Caco-2 (cell line): ENCODE data around the gene DCTN4. TPM values are rescaled to one million over a fixed set of nuclear protein-coding genes. Genes with fewer than 3 reads are reported as not detected.

Experiments
- BruUV-seq: library from RNA; stranded (reverse); fragments of 400-500 nt; replicated peaks from 2 replicates; lab custom pipeline; 2021; lab: Mats Ljungman, UMichigan
- CTCF ChIA-PET: fragments of 300-600 bp; sonication (Branson Sonifier 250); formaldehyde crosslinking; loops from one replicate; lab custom pipeline; 2022; ENCODE audit warnings: antibody characterized with exemption; lab: Charles Lee
- POLR2A ChIA-PET: fragments of 300-600 bp; sonication (Branson Sonifier 250); formaldehyde crosslinking; loops from one replicate; lab custom pipeline; 2022; ENCODE audit warnings: antibody characterized with exemption; lab: Charles Lee
- DNase-seq, 2 experiments: peaks; one replicate each; pipeline versions ENCODE4 v3.0.0 to v3.0.0-alpha.2; 2020 to 2022
- H3K27me3 ChIP-seq: replicated peaks from 2 replicates; pipeline ENCODE4 v1.6.0; 2011; ENCODE audit warnings: low read length; ENCODE audit not compliant: control insufficient read depth, insufficient read depth
- H3K36me3 ChIP-seq: 2 replicates; pipeline ENCODE4 v1.5.1; 2011; ENCODE audit warnings: low read length; ENCODE audit not compliant: control insufficient read depth, insufficient read depth
- H3K4me1 ChIP-seq: fragments of 250-450 bp; sonication (Bioruptor Pico); 2 replicates; pipeline ENCODE4 v1.5.1; 2020; ENCODE audit warnings: mild to moderate bottlenecking
- H3K4me3 ChIP-seq: 2 replicates; pipeline ENCODE4 v1.5.1; 2011; ENCODE audit warnings: low read depth, mild to moderate bottlenecking, control low read depth, low read length
- H3K9me3 ChIP-seq: fragments of 250-450 bp; sonication (Bioruptor Pico); 2 replicates; pipeline ENCODE4 v1.5.1; 2020; ENCODE audit warnings: mild to moderate bottlenecking, moderate library complexity
- H3K27ac Mint-ChIP-seq: one replicate; pipeline ENCODE4 v1.8.0; 2022; ENCODE audit warnings: mixed read lengths; ENCODE audit not compliant: unreplicated experiment
- H3K27me3 Mint-ChIP-seq: one replicate; pipeline ENCODE4 v1.8.0; 2022; ENCODE audit warnings: mixed read lengths; ENCODE audit not compliant: insufficient read depth, unreplicated experiment
- H3K36me3 Mint-ChIP-seq: one replicate; pipeline ENCODE4 v1.8.0; 2022; ENCODE audit warnings: mild to moderate bottlenecking, mixed read lengths; ENCODE audit not compliant: insufficient read depth, unreplicated experiment
- H3K4me1 Mint-ChIP-seq: one replicate; pipeline ENCODE4 v1.8.0; 2022; ENCODE audit warnings: low read depth, mixed read lengths; ENCODE audit not compliant: unreplicated experiment
- H3K4me3 Mint-ChIP-seq: one replicate; pipeline ENCODE4 v1.8.0; 2022; ENCODE audit warnings: mild to moderate bottlenecking, moderate library complexity, mixed read lengths; ENCODE audit not compliant: unreplicated experiment
- H3K9me3 Mint-ChIP-seq: one replicate; pipeline ENCODE4 v1.8.0; 2022; ENCODE audit warnings: mixed read lengths; ENCODE audit not compliant: unreplicated experiment
- intact Hi-C: fragments of 100-400 bp; cut with micrococcal nuclease; formaldehyde crosslinking; loops from one replicate; pipeline ENCODE4 v1.10.0; 2022; ENCODE audit not compliant: unreplicated experiment
- total RNA-seq: library from RNA; stranded (reverse); gene quantifications from 2 replicates; pipeline ENCODE4 v1.2.3, GENCODE V29; 2022
- TF ChIP-seq, protein P1 (sequence below), 2 experiments: fragments of 200-600 bp in 1 of 2; IDR thresholded peaks; 1 replicate in 1 of 2; 2 replicates in 1 of 2; pipeline versions ENCODE4 v1.5.1 to v1.8.0; 2011 to 2022; ENCODE audit warnings: antibody characterized with exemption in 1 of 2, control low read depth in 1 of 2, inconsistent platforms in 1 of 2, low read depth in 1 of 2, low read length in 1 of 2, mild to moderate bottlenecking in 1 of 2, moderate library complexity in 1 of 2; ENCODE audit not compliant: insufficient read depth in 1 of 2, severe bottlenecking in 1 of 2, unreplicated experiment in 1 of 2

DCTN4 gene
- total RNA-seq, 1 experiment from 2014 or later, result 62.2 TPM

DNA sequence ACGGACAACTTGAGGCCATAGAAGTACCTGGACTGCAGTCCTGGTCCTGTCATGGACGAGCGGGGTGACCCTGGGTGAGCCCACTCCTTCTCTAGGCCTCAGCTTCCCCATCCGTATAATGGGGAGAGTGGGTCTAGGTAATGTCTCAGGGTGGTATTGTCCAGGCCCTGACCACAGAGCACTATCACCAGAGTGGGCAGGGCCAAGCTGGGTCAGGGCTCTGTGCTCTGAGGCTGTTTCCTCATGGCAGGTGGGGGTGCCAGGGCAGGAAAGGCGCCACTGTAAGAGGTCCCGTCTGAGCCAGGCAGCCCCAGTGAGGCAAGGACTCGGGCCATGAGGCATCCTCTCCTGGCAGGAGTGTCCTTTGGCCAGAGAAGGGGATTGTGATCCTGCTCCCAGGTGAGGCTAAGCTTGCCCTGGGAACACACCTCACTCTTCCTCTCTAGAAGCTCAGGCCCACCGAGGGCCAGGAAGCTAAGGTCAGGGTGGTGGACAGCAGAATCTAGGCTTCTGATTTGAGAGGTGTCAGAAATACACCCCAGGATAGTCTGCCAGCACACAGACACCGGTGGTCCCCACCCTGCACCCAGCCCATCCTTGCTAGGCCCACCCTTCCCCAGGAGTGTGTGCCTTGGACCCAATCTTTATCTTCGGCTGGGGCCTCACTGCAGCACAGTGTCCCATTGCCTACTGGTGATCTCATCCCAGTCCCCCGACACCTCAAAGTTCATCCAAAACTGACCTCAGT is 99.3 kb downstream of the DCTN4 start:
- Mint-ChIP-seq H3K4me3 (no peak overlapping the region), H3K36me3 (peaks cover 29% of the 10 kb centered on the region), H3K9me3 (no peaks in the 10 kb centered on the region), H3K27me3 (no peaks in the 10 kb centered on the region), H3K27ac (no peak overlapping the region), H3K4me1 (peaks cover 9% of the 10 kb centered on the region)
- TF ChIP-seq, protein P1, sequence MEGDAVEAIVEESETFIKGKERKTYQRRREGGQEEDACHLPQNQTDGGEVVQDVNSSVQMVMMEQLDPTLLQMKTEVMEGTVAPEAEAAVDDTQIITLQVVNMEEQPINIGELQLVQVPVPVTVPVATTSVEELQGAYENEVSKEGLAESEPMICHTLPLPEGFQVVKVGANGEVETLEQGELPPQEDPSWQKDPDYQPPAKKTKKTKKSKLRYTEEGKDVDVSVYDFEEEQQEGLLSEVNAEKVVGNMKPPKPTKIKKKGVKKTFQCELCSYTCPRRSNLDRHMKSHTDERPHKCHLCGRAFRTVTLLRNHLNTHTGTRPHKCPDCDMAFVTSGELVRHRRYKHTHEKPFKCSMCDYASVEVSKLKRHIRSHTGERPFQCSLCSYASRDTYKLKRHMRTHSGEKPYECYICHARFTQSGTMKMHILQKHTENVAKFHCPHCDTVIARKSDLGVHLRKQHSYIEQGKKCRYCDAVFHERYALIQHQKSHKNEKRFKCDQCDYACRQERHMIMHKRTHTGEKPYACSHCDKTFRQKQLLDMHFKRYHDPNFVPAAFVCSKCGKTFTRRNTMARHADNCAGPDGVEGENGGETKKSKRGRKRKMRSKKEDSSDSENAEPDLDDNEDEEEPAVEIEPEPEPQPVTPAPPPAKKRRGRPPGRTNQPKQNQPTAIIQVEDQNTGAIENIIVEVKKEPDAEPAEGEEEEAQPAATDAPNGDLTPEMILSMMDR (IDR thresholded peaks at IDR 0.05; ENCODE audit: insufficient read depth in 1 of 2, low read depth in 1 of 2, low read length in 1 of 2, severe bottlenecking in 1 of 2, unreplicated experiment in 1 of 2), result no peak
- CTCF ChIA-PET, result interaction anchor here (10.7 kb wide), 1 partner anchor 98 kb away, joined by 56 read pairs; no protein-coding TSS in a partner anchor
- Histone ChIP-seq H3K36me3 (no peaks in the 10 kb centered on the region), H3K4me3 (no peak overlapping the region), H3K4me1 (peaks cover 4% of the 10 kb centered on the region; the same call in 1 of the 2 replicates), H3K27me3 (no peaks in the 10 kb centered on the region), H3K9me3 (no peaks in the 10 kb centered on the region)
- intact Hi-C loops, result loop anchor here (2.0 kb wide), 2 partner anchors 119 to 187 kb away; partner anchors contain the start of genes IRGM and SMIM3
- POLR2A ChIA-PET, result no interaction called here
- BruUV-seq, result no TSS peak
- DNase-seq, result no peak

- no peaks in the 10 kb centered on the region for H3K9me3 ChIP-seq
- Mint-ChIP-seq H3K36me3 (peaks cover 29% of the 10 kb centered on the region), H3K27me3 (no peaks in the 10 kb centered on the region), H3K27ac (no peak overlapping the region), H3K4me1 (peaks cover 9% of the 10 kb centered on the region), H3K9me3 (no peaks in the 10 kb centered on the region), H3K4me3 (no peak overlapping the region)
- POLR2A ChIA-PET, result no interaction called here
- CTCF ChIA-PET, result interaction anchor here (10.7 kb wide), 1 partner anchor 98 kb away, joined by 56 read pairs; no protein-coding TSS in a partner anchor
- no peak for DNase-seq
- H3K4me3 ChIP-seq, result no peak overlapping the region
- H3K36me3 ChIP-seq, result no peaks in the 10 kb centered on the region
- BruUV-seq, result no TSS peak
- no peaks in the 10 kb centered on the region for H3K27me3 ChIP-seq
- TF ChIP-seq, protein P1 (IDR thresholded peaks at IDR 0.05; ENCODE audit: insufficient read depth in 1 of 2, low read depth in 1 of 2, low read length in 1 of 2, severe bottlenecking in 1 of 2, unreplicated experiment in 1 of 2), result no peak
- intact Hi-C loops, result loop anchor here (2.0 kb wide), 2 partner anchors 120 to 188 kb away; partner anchors contain the start of genes IRGM and SMIM3
- H3K4me1 ChIP-seq, result peaks cover 4% of the 10 kb centered on the region; the same call in 1 of the 2 replicates
Observed at GRCh38 chr5:150658699-150659265, 100.0 kb downstream of the DCTN4 start.

Other genes starting within 250 kb of the DCTN4 start
- gene SYNPO, start 118.4 kb downstream of the DCTN4 start, total RNA-seq, result 22.4 and 25.1 TPM in 2 replicates
- gene MYOZ3, start 97.8 kb downstream of the DCTN4 start, total RNA-seq, result not detected in 2 replicates
- gene RBM22, start 58.0 kb downstream of the DCTN4 start, total RNA-seq, result 55.3 TPM in 2 replicates
- gene SMIM3, start 19.7 kb upstream of the DCTN4 start, total RNA-seq, result 19.2 and 19.4 TPM in 2 replicates
- 0.19 and 0.29 TPM in 2 replicates for gene IRGM, start 87.5 kb upstream of the DCTN4 start, total RNA-seq
- gene ZNF300, start 146.0 kb upstream of the DCTN4 start, total RNA-seq, result 1.8 and 2.2 TPM in 2 replicates